Osteocyte (in vitro differentiated cells): ENCODE data around the gene ADAMTSL1. TPM values are rescaled to one million over a fixed set of nuclear protein-coding genes. Genes with fewer than 3 reads are reported as not detected.

Experiments used
- DNase-seq: peaks from one replicate; pipeline ENCODE4 v3.0.0; 2021; ENCODE audit warnings: mixed read lengths; ENCODE audit not compliant: unreplicated experiment; ENCODE audit errors: extremely low spot score
- H3K27ac Mint-ChIP-seq: one replicate; pipeline ENCODE4 v1.8.0; 2021; ENCODE audit warnings: mild to moderate bottlenecking, mixed read lengths; ENCODE audit not compliant: unreplicated experiment
- H3K27me3 Mint-ChIP-seq: one replicate; pipeline ENCODE4 v1.8.0; 2021; ENCODE audit warnings: mixed read lengths; ENCODE audit not compliant: unreplicated experiment
- H3K36me3 Mint-ChIP-seq: one replicate; pipeline ENCODE4 v1.8.0; 2021; ENCODE audit warnings: mixed read lengths; ENCODE audit not compliant: unreplicated experiment
- H3K4me1 Mint-ChIP-seq: one replicate; pipeline ENCODE4 v1.8.0; 2021; ENCODE audit warnings: mixed read lengths; ENCODE audit not compliant: unreplicated experiment
- H3K4me3 Mint-ChIP-seq: one replicate; pipeline ENCODE4 v1.8.0; 2021; ENCODE audit warnings: mild to moderate bottlenecking, moderate library complexity, mixed read lengths; ENCODE audit not compliant: unreplicated experiment
- H3K9me3 Mint-ChIP-seq: one replicate; pipeline ENCODE4 v1.8.0; 2021; ENCODE audit warnings: mixed read lengths; ENCODE audit not compliant: unreplicated experiment
- CTCF ChIP-seq: fragments of 200-600 bp; sonication (generic); IDR thresholded peaks from 2 replicates; pipeline ENCODE4 v1.5.0; 2021; ENCODE audit warnings: antibody characterized with exemption, mild to moderate bottlenecking, moderate library complexity
- total RNA-seq: library from RNA; stranded (reverse); gene quantifications from 2 replicates; pipeline ENCODE4 v1.2.1, GENCODE V29; 2021

ADAMTSL1 gene
- total RNA-seq, 1 donor from 2014 or later, result 1.5 TPM

- no peaks in the 10 kb centered on the region for H3K9me3 Mint-ChIP-seq
- no peaks in the 10 kb centered on the region for H3K36me3 Mint-ChIP-seq
- TF ChIP-seq CTCF, result no peak
- H3K27ac Mint-ChIP-seq, result no peak overlapping the region
- peaks cover 7% of the 10 kb centered on the region for H3K4me1 Mint-ChIP-seq
- DNase-seq, result no peak
- H3K27me3 Mint-ChIP-seq, result no peaks in the 10 kb centered on the region
- H3K4me3 Mint-ChIP-seq, result no peak overlapping the region
Observed at GRCh38 chr9:18520416-18521047, 46.6 kb downstream of the ADAMTSL1 start.

GRCh38 chr9:18526685-18527084 lies 52.7 kb downstream of the ADAMTSL1 start:
- no peak for DNase-seq

GRCh38 chr9:18531136-18532065 lies 57.4 kb downstream of the ADAMTSL1 start:
- H3K4me3 Mint-ChIP-seq, result no peak overlapping the region
- H3K27ac Mint-ChIP-seq, result no peak overlapping the region
- no peak for DNase-seq
- peaks cover 18% of the 10 kb centered on the region for H3K36me3 Mint-ChIP-seq
- TF ChIP-seq CTCF, result no peak
- peaks cover 20% of the 10 kb centered on the region for H3K9me3 Mint-ChIP-seq
- no peaks in the 10 kb centered on the region for H3K27me3 Mint-ChIP-seq
- H3K4me1 Mint-ChIP-seq, result no peaks in the 10 kb centered on the region

More at GRCh38 chr9:18526685-18527084, 52.7 kb downstream of the ADAMTSL1 start:
- Mint-ChIP-seq H3K4me3 (no peak overlapping the region), H3K27ac (no peak overlapping the region), H3K4me1 (no peaks in the 10 kb centered on the region), H3K9me3 (no peaks in the 10 kb centered on the region), H3K27me3 (no peaks in the 10 kb centered on the region), H3K36me3 (peaks cover 4% of the 10 kb centered on the region)
- TF ChIP-seq CTCF, result no peak

GRCh38 chr9:18534611-18535010 lies 60.7 kb downstream of the ADAMTSL1 start:
- Mint-ChIP-seq H3K27me3 (no peaks in the 10 kb centered on the region), H3K36me3 (peaks cover 18% of the 10 kb centered on the region), H3K4me3 (no peak overlapping the region), H3K4me1 (peaks cover 8% of the 10 kb centered on the region), H3K9me3 (peaks cover 20% of the 10 kb centered on the region), H3K27ac (no peak overlapping the region)
- DNase-seq, result no peak
- TF ChIP-seq CTCF, result no peak

DNA sequence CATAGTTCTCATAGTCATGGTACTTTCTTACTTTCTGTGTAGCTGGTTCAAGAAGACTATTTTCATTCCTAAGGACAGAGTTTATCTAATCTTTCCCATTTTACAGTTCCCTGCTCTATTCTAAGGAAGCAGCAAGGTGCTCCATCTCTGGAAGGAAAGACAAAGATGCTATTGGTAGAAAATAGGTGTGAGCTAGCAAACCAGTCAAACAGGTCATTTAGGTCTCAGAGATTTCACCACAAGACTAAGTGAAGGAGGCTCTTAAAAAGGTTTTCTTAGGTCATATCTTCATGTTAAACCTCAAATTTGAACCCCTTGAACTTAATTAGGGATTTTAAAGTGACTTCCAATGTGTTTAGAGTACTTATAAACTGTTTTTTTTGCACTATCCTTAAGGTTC lies 62.6 kb downstream of the ADAMTSL1 start:
- H3K36me3 Mint-ChIP-seq, result peaks cover 18% of the 10 kb centered on the region

More for the DNA sequence above, 62.6 kb downstream of the ADAMTSL1 start:
- H3K4me1 Mint-ChIP-seq, result peaks cover 11% of the 10 kb centered on the region
- TF ChIP-seq CTCF, result no peak
- H3K27ac Mint-ChIP-seq, result no peak overlapping the region
- no peak overlapping the region for H3K4me3 Mint-ChIP-seq
- H3K27me3 Mint-ChIP-seq, result no peaks in the 10 kb centered on the region
- DNase-seq, result no peak
- H3K9me3 Mint-ChIP-seq, result peaks cover 20% of the 10 kb centered on the region
